D721Med (cell line): ENCODE data around the gene RRP9.
"Not testable (repeated sequence)": the region's sequence is repeated elsewhere in the genome, so short reads cannot be mapped to it uniquely, and the experiment has no call there.

Source experiments
- DNase-seq: peaks from one replicate; pipeline ENCODE4 v3.0.0; 2011; ENCODE audit warnings: low spot score; ENCODE audit not compliant: insufficient read length
- FAIRE-seq: peaks from 2 replicates; lab custom pipeline; 2011; peaks lifted over from hg19 to GRCh38; lab: Jason Lieb, UNC
- CTCF ChIP-seq: IDR thresholded peaks from 2 replicates; pipeline ENCODE4 v1.5.1; 2012; ENCODE audit warnings: mild to moderate bottlenecking, control low read depth; ENCODE audit not compliant: insufficient read depth; ENCODE audit errors: missing control alignments

The RRP9 gene

GRCh38 chr3:51904034-51904823 lies 37.5 kb downstream of the RRP9 start:
- no peak for DNase-seq
- no peak for FAIRE-seq
- no peak for TF ChIP-seq CTCF

GRCh38 chr3:51902361-51902760 lies 39.3 kb downstream of the RRP9 start:
- not testable (repeated sequence) for FAIRE-seq, DNase-seq

- not testable (repeated sequence) for DNase-seq
Measured at GRCh38 chr3:51900043-51900442, 41.7 kb downstream of the RRP9 start.

GRCh38 chr3:51897391-51897790 lies 44.3 kb downstream of the RRP9 start:
- no peak for FAIRE-seq
- no peak for TF ChIP-seq CTCF
- no peak for DNase-seq

More at GRCh38 chr3:51900043-51900442, 41.7 kb downstream of the RRP9 start:
- FAIRE-seq = not testable (repeated sequence)

GRCh38 chr3:51896607-51897305 lies 44.9 kb downstream of the RRP9 start:
- DNase-seq (no peak), FAIRE-seq (no peak)
- no peak for TF ChIP-seq CTCF

- DNase-seq (no peak), FAIRE-seq (no peak)
- no peak for TF ChIP-seq CTCF
Measured at GRCh38 chr3:51894939-51895338, 46.8 kb downstream of the RRP9 start.

- no peak for TF ChIP-seq CTCF
- no peak for DNase-seq
- no peak for FAIRE-seq
Measured at GRCh38 chr3:51894391-51894790, 47.3 kb downstream of the RRP9 start.
